Measurements from ENCODE around the gene FASTK. TPM values are rescaled to one million over a fixed set of nuclear protein-coding genes. Genes with fewer than 3 reads are reported as not detected.

FASTK gene
- total and polyA plus RNA-seq, 2 of the 4 experiments (the other 2 are of a cell fraction), result 53.8 to 115 TPM

- peak overlapping the region; percentile 63 for H3K27ac ChIP-seq (ENCODE audit: insufficient read depth, low read length)
- TF ChIP-seq MAZ (IDR thresholded peaks at IDR 0.05; ENCODE audit: borderline replicate concordance, low read depth, low read length) (0 out of 2 replicates have a peak, but pooled peaks have one; percentile 15), CEBPB (IDR thresholded peaks at IDR 0.05; ENCODE audit: low read depth, low read length) (no peak), USF2 (IDR thresholded peaks at IDR 0.05; ENCODE audit: low read depth, low read length) (no peak), CHD1 (IDR thresholded peaks at IDR 0.05; ENCODE audit: low read depth, low read length) (peak; percentile 57; the same call in 1 of the 2 replicates), NFE2L2 (IDR thresholded peaks at IDR 0.05; ENCODE audit: low read depth, low read length) (no peak), MAFK (IDR thresholded peaks at IDR 0.05; ENCODE audit: low read depth, low read length) (no peak), FOS (IDR thresholded peaks at IDR 0.05; ENCODE audit: low read depth, low read length) (no peak)
- TF ChIP-seq, protein P1, sequence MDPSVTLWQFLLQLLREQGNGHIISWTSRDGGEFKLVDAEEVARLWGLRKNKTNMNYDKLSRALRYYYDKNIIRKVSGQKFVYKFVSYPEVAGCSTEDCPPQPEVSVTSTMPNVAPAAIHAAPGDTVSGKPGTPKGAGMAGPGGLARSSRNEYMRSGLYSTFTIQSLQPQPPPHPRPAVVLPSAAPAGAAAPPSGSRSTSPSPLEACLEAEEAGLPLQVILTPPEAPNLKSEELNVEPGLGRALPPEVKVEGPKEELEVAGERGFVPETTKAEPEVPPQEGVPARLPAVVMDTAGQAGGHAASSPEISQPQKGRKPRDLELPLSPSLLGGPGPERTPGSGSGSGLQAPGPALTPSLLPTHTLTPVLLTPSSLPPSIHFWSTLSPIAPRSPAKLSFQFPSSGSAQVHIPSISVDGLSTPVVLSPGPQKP (IDR thresholded peaks at IDR 0.05; ENCODE audit: borderline replicate concordance, low read depth, low read length), result no peak
- WGBS, 2 experiments (ENCODE audit: extremely low coverage in 2 of 2, insufficient read length in 1 of 2), result 0% methylated on average over 46 of the region's 56 CpGs; no CpG with 5 or more reads in 1 of the 2 experiments
Measured at GRCh38 chr7:151086802-151087244, 6.2 kb upstream of the FASTK start.

More at GRCh38 chr7:151086802-151087244, 6.2 kb upstream of the FASTK start:
- dilution Hi-C loops (cut with HindIII; ENCODE audit: low sequenced_read_pairs, unreplicated experiment) (no loop called here), in situ Hi-C loops (cut with MboI; ENCODE audit: low sequenced_read_pairs) (no loop called here), intact Hi-C loops (cut with micrococcal nuclease) (loop anchor here (2.0 kb wide), 1 partner anchor 58 kb away; the partner anchor contains the start of gene ABCB8)
- Histone ChIP-seq H3K4me2 (ENCODE audit: low read depth, low read length) (peak overlapping the region; percentile 50), H2AK5ac (ENCODE audit: low read depth, low read length) (0 out of 2 replicates have a peak overlapping the region, but pooled peaks have one; percentile 45), H3K4me3 (ENCODE audit: insufficient read depth, low read depth, low read length) (peak overlapping the region; percentile 86), H2BK15ac (ENCODE audit: low read depth, low read length) (no peak overlapping the region), H3K14ac (replicated peaks; ENCODE audit: low read depth, low read length) (peak overlapping the region; percentile 68), H4K8ac (ENCODE audit: low read depth in 2 of 2, low read length in 2 of 2) (peak overlapping the region in 1 of 2 experiments; percentile 29; a peak in 2 of 4 replicates), H3K9me1 (ENCODE audit: insufficient read depth, low read length) (peaks cover 8% of the 10 kb centered on the region), H4K20me1 (ENCODE audit: insufficient read depth, low read length) (peaks cover 43% of the 10 kb centered on the region), H3K27me3 (ENCODE audit: control insufficient read depth, insufficient read depth, low read length) (no peaks in the 10 kb centered on the region), H3K23ac (ENCODE audit: low read depth, low read length) (peak overlapping the region; percentile 64), H3K4me1 (ENCODE audit: control insufficient read depth, insufficient read depth, low read length) (peaks cover 30% of the 10 kb centered on the region), H4K5ac (ENCODE audit: low read depth, low read length) (no peak overlapping the region), H3K36me3 (ENCODE audit: control insufficient read depth, insufficient read depth, low read length) (peaks cover under 1% of the 10 kb centered on the region; the same call in 1 of the 2 replicates), H3K56ac (ENCODE audit: extremely low read depth, insufficient read depth, low read length) (peak overlapping the region; percentile 36; the same call in 1 of the 2 replicates), H3K4ac (ENCODE audit: low read depth, low read length) (peak overlapping the region; percentile 68), H2BK5ac (ENCODE audit: low read depth, low read length, poor library complexity, severe bottlenecking) (peak overlapping the region; percentile 50), H2AFZ (replicated peaks; ENCODE audit: low read length, poor library complexity) (peak overlapping the region; percentile 82), H3K79me1 (ENCODE audit: low read depth in 1 of 2, low read length in 2 of 2) (peaks cover 10 to 49% of the 10 kb centered on the region in 2 experiments; a peak in 3 of 4 replicates), H3K18ac (ENCODE audit: low read depth, low read length) (no peak overlapping the region; the same call in 1 of the 2 replicates), H3K9me3 (ENCODE audit: control insufficient read depth, insufficient read depth, low read length) (no peaks in the 10 kb centered on the region), H4K91ac (ENCODE audit: insufficient read depth, low read depth, low read length) (peak overlapping the region; percentile 66; the same call in 1 of the 2 replicates), H2BK20ac (ENCODE audit: low read depth, low read length) (no peak overlapping the region), H2BK120ac (ENCODE audit: low read depth, low read length) (no peak overlapping the region), H2AK9ac (replicated peaks; ENCODE audit: low read depth, low read length, poor library complexity) (peak overlapping the region; percentile 76), H3K9ac (ENCODE audit: low read depth, low read length) (peak overlapping the region; percentile 75)
- CTCF ChIA-PET, result no interaction called here
- BruUV-seq (replicated peaks), result no TSS peak
- ATAC-seq (ENCODE audit: low read depth) (no peak), DNase-seq (no peak)
- POLR2A ChIA-PET (ENCODE audit: unreplicated experiment), result no interaction called here
